Type B pancreatic cell (in vitro differentiated cells): ENCODE data around the gene VSTM4. TPM values are rescaled to one million over a fixed set of nuclear protein-coding genes. Genes with fewer than 3 reads are reported as not detected.

Source experiments
- DNase-seq: peaks from one replicate; pipeline ENCODE4 v3.0.0; 2021; ENCODE audit warnings: mixed read lengths; ENCODE audit not compliant: unreplicated experiment; ENCODE audit errors: extremely low spot score
- H3K27ac Mint-ChIP-seq: 2 replicates; pipeline ENCODE4 v1.8.0; 2021; ENCODE audit warnings: mild to moderate bottlenecking, mixed read lengths
- H3K27me3 Mint-ChIP-seq: 2 replicates; pipeline ENCODE4 v1.8.0; 2021; ENCODE audit warnings: mixed read lengths
- H3K36me3 Mint-ChIP-seq: 2 replicates; pipeline ENCODE4 v1.8.0; 2021; ENCODE audit warnings: mixed read lengths
- H3K4me1 Mint-ChIP-seq: one replicate; pipeline ENCODE4 v1.8.0; 2021; ENCODE audit warnings: mixed read lengths; ENCODE audit not compliant: unreplicated experiment
- H3K4me3 Mint-ChIP-seq: 2 replicates; pipeline ENCODE4 v1.8.0; 2021; ENCODE audit warnings: mild to moderate bottlenecking, mixed read lengths
- H3K9me3 Mint-ChIP-seq: 2 replicates; pipeline ENCODE4 v1.8.0; 2021; ENCODE audit warnings: mixed read lengths
- total RNA-seq: library from RNA; stranded (reverse); gene quantifications from 2 replicates; pipeline ENCODE4 v1.2.1, GENCODE V29; 2021; ENCODE audit warnings: low replicate concordance
- TF ChIP-seq, protein P1 (sequence below): fragments of 200-600 bp; sonication (generic); conservative IDR thresholded peaks from 2 replicates; pipeline ENCODE4 v1.5.0; 2021; ENCODE audit warnings: antibody characterized with exemption, mild to moderate bottlenecking

Gene VSTM4
- total RNA-seq, 1 donor from 2014 or later = 2.6 TPM

DNA sequence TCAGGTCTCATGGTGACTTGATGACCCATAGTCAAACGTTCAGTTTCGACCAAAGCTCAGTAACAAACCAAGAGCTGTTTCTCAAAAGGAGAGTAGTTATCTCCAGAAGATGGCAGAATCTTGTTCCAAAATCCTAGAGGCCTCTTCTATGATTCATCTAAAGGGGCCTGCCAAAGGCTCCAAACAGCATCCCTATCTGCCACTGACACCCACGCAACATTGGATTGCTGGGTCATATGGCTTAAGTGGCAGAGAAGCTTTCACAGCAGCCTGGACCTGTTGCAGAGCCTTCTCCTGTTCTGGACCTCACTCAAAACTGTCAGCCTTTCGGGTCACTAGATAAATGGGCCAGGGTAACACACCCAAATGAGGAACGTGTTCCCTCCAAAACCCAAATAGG is 121.7 kb downstream of the VSTM4 start:
- Mint-ChIP-seq H3K4me3 (no peak overlapping the region), H3K27ac (no peak overlapping the region), H3K27me3 (peaks cover 11% of the 10 kb centered on the region), H3K4me1 (no peaks in the 10 kb centered on the region), H3K36me3 (no peaks in the 10 kb centered on the region), H3K9me3 (no peaks in the 10 kb centered on the region)
- TF ChIP-seq, protein P1, sequence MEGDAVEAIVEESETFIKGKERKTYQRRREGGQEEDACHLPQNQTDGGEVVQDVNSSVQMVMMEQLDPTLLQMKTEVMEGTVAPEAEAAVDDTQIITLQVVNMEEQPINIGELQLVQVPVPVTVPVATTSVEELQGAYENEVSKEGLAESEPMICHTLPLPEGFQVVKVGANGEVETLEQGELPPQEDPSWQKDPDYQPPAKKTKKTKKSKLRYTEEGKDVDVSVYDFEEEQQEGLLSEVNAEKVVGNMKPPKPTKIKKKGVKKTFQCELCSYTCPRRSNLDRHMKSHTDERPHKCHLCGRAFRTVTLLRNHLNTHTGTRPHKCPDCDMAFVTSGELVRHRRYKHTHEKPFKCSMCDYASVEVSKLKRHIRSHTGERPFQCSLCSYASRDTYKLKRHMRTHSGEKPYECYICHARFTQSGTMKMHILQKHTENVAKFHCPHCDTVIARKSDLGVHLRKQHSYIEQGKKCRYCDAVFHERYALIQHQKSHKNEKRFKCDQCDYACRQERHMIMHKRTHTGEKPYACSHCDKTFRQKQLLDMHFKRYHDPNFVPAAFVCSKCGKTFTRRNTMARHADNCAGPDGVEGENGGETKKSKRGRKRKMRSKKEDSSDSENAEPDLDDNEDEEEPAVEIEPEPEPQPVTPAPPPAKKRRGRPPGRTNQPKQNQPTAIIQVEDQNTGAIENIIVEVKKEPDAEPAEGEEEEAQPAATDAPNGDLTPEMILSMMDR = no peak
- DNase-seq = no peak

DNA sequence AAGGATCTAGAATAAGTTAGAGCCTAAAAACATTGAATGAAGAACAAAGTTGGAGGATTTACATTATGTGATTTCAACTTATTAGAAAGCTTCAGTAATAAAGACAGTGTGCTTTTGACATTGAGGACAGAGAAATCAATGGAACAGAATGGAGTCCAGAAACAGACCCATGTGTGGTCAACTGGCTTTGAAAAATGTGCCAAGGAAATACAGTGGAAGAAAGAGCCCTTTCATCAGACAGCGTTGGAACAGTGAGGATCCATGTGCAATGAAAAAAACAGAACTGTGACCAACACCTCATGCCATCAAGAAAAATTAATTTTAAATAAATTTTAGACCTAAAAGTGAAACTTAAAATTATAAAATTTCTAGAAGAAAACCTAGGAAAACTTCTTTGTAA is 125.1 kb downstream of the VSTM4 start:
- Mint-ChIP-seq H3K27ac (no peak overlapping the region), H3K4me1 (peaks cover 3% of the 10 kb centered on the region), H3K36me3 (no peaks in the 10 kb centered on the region), H3K9me3 (no peaks in the 10 kb centered on the region), H3K27me3 (peaks cover 8% of the 10 kb centered on the region), H3K4me3 (no peak overlapping the region)
- TF ChIP-seq, protein P1 = no peak
- DNase-seq = no peak

DNA sequence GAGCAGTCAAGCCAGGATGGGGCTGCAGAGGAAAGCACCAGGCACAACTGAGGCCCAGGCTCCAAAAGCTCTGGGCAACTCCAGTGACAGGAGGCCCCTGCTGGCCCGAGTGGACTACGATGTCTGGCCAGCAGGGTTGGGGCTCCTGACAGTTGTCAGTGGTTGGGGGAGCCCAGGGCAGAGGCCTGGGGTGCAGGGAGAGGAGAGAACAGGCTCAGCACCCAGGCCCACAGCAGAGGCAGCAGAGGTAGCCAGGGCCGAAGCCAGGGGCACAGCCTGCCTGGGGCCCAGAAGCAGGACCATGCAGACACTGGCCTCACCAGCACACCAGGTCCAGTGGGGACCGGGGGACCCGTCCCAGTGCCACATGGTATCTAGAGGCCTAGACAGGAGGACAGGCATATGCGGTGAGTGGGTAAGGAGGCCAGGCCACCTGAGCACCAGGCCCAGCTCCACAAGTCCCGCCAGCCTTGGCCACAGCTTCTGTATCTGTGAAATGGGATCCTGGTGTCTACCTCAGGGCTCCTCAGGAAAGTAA is 129.6 kb downstream of the VSTM4 start:
- TF ChIP-seq, protein P1 = no peak
- Mint-ChIP-seq H3K36me3 (no peaks in the 10 kb centered on the region), H3K27ac (no peak overlapping the region), H3K4me3 (no peak overlapping the region), H3K4me1 (peaks cover 3% of the 10 kb centered on the region), H3K9me3 (no peaks in the 10 kb centered on the region), H3K27me3 (peaks cover 7% of the 10 kb centered on the region)
- DNase-seq = no peak

DNA sequence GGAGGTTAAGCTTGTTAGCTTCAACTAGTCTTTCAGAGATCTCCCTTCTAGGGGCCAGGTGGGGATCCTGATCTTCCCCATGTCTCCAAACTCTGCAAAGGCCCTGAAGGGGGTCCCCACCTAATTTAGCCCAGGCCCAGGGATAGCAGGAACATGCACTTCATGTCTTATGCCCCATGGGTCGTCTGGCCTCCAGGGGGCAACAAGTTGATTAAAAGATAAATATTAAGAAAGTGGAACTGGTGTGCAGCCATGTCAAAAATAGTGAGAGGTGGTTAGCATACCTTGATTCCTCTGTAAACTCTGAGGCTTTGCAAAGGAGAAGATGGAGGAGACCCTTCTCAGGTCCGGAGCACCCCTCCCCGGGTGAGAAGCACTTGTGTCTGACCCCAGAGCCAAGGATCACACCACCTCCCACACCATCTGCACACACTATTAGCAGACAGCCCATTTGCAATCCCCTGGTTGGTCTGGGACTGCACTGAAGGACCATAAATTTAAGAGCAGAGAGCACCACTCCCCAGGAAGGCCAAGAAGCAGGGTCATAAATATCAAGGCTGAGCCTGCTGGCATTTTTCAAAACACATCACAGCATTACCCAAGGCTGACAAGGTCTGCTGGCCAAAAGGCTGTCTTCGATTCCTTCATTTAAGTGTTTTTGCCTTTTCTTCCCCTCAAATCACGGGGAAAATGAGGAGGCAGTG is 131.5 kb downstream of the VSTM4 start:
- TF ChIP-seq, protein P1 = no peak
- DNase-seq = no peak
- no peak overlapping the region for H3K4me3 Mint-ChIP-seq
- peaks cover 11% of the 10 kb centered on the region for H3K27me3 Mint-ChIP-seq
- peaks cover 3% of the 10 kb centered on the region for H3K4me1 Mint-ChIP-seq
- H3K36me3 Mint-ChIP-seq = no peaks in the 10 kb centered on the region
- no peaks in the 10 kb centered on the region for H3K9me3 Mint-ChIP-seq
- H3K27ac Mint-ChIP-seq = no peak overlapping the region

DNA sequence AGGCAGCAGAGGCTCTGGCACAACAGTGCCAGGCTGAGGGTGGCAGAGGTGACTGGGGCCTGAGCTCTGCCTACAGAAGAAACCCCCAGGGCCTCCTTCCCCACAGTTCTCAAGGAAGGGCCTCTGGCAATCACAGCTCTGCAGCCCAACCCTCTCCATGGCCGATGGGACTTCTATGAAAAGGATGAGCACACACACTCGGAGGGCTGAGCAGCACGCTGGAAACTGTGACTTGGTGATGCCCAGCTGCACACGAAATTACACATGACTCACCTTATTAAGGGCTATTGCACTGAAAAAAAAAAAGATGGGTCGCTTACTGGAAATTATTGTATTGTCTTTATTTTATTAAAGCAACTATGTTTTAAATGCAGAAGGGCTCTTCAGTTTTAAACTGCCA is 132.7 kb downstream of the VSTM4 start:
- TF ChIP-seq, protein P1 = no peak
- DNase-seq = no peak
- Mint-ChIP-seq H3K4me1 (no peaks in the 10 kb centered on the region), H3K27me3 (peaks cover 16% of the 10 kb centered on the region), H3K36me3 (no peaks in the 10 kb centered on the region), H3K4me3 (no peak overlapping the region), H3K27ac (no peak overlapping the region), H3K9me3 (no peaks in the 10 kb centered on the region)
